ENCODE data around the gene FCN1. TPM values are rescaled to one million over a fixed set of nuclear protein-coding genes. Genes with fewer than 3 reads are reported as not detected.

FCN1 gene
- total RNA-seq, 1 donor from 2014 or later, result not detected

DNA sequence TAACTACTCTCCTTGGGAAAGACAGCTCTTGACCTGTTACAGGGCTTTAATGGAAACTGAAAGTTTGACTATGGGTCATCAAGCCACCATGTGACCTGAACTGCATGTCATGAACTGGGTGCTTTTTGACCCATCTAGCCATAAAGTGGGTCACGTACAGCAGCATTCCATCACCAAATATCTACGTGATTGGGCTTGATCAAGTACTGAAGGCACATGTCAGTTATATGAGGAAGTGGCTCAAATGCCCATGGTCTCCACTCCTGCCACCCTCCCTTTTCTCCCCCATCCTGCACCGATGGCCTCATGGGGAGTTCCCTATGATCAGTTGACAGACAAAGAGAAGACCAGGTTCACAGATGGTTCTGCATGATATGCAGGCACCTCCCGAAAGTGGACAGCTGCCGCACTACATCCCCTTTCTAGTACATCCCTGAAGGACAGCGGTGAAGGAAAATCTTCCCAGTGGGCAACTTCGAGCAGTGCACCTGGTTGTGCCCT lies 7.3 kb upstream of the FCN1 start:
- no peak for DNase-seq (ENCODE audit: low read depth)
- Histone ChIP-seq H3K36me3 (ENCODE audit: control insufficient read depth, insufficient read depth, low read length) (no peaks in the 10 kb centered on the region), H3K4me3 (ENCODE audit: low read depth, low read length) (no peak overlapping the region), H3K27me3 (ENCODE audit: control insufficient read depth, insufficient read depth, low read length) (no peaks in the 10 kb centered on the region)
- no peak for TF ChIP-seq CTCF (IDR thresholded peaks at IDR 0.05; ENCODE audit: insufficient read depth, low read length, poor library complexity, severe bottlenecking)

GRCh38 chr9:134923466-134923865 lies 5.8 kb upstream of the FCN1 start:
- DNase-seq (ENCODE audit: low read depth), result no peak
- H3K36me3 ChIP-seq (ENCODE audit: control insufficient read depth, insufficient read depth, low read length), result no peaks in the 10 kb centered on the region
- no peak overlapping the region for H3K4me3 ChIP-seq (ENCODE audit: low read depth, low read length)
- no peaks in the 10 kb centered on the region for H3K27me3 ChIP-seq (ENCODE audit: control insufficient read depth, insufficient read depth, low read length)
- TF ChIP-seq CTCF (IDR thresholded peaks at IDR 0.05; ENCODE audit: insufficient read depth, low read length, poor library complexity, severe bottlenecking), result no peak

GRCh38 chr9:134922932-134923240 lies 5.2 kb upstream of the FCN1 start:
- Histone ChIP-seq H3K36me3 (ENCODE audit: control insufficient read depth, insufficient read depth, low read length) (no peaks in the 10 kb centered on the region), H3K4me3 (ENCODE audit: low read depth, low read length) (no peak overlapping the region), H3K27me3 (ENCODE audit: control insufficient read depth, insufficient read depth, low read length) (no peaks in the 10 kb centered on the region)
- no peak for DNase-seq (ENCODE audit: low read depth)
- TF ChIP-seq CTCF (IDR thresholded peaks at IDR 0.05; ENCODE audit: insufficient read depth, low read length, poor library complexity, severe bottlenecking), result no peak

GRCh38 chr9:134922066-134922931 lies 4.6 kb upstream of the FCN1 start:
- DNase-seq (ENCODE audit: low read depth), result no peak
- Histone ChIP-seq H3K27me3 (ENCODE audit: control insufficient read depth, insufficient read depth, low read length) (no peaks in the 10 kb centered on the region), H3K36me3 (ENCODE audit: control insufficient read depth, insufficient read depth, low read length) (no peaks in the 10 kb centered on the region), H3K4me3 (ENCODE audit: low read depth, low read length) (no peak overlapping the region)
- no peak for TF ChIP-seq CTCF (IDR thresholded peaks at IDR 0.05; ENCODE audit: insufficient read depth, low read length, poor library complexity, severe bottlenecking)

DNA sequence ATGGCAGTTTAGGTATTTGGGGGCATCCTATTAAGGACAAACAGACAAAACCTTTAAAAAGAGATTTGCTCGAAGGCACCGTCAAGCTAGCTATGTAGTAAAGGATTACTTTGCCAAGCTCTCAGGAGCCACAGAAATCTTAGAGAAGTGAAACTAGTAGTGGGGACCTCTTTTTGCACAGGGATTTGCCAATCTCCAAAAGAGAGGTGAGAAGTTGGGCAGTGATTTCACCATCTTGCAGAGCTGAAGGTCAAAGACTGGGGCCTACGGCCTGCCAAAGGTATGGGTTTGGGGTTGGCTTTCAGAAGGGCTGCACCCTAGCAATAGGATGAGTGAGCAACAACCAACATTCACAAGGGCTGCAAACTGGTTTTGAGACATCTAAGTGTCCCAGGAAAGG lies 1.6 kb upstream of the FCN1 start:
- no peak overlapping the region for H3K4me3 ChIP-seq (ENCODE audit: low read depth, low read length)
- no peaks in the 10 kb centered on the region for H3K36me3 ChIP-seq (ENCODE audit: control insufficient read depth, insufficient read depth, low read length)
- no peak for TF ChIP-seq CTCF (IDR thresholded peaks at IDR 0.05; ENCODE audit: insufficient read depth, low read length, poor library complexity, severe bottlenecking)
- DNase-seq (ENCODE audit: low read depth), result no peak
- no peaks in the 10 kb centered on the region for H3K27me3 ChIP-seq (ENCODE audit: control insufficient read depth, insufficient read depth, low read length)

DNA sequence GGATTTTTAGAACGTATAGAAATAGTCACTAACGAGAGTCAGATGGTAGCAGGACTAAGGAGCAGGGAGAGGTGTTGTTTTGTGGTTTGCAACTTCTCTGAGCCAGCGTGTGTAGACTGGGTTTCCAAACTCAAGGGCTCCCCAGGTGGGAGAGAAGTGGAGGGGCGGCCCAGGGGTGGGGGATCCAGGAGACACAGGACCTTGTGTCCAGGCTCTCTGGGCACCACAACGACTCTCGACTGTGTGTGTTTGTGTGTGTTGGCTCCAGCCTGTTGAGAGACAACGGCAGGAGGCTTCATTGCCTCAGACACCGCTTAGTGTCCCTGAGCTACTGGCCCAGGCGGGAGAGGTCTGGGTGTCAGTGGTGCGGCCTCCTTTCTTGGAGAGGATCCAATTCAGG lies 934 bp upstream of the FCN1 start:
- H3K36me3 ChIP-seq (ENCODE audit: control insufficient read depth, insufficient read depth, low read length), result no peaks in the 10 kb centered on the region
- H3K4me3 ChIP-seq (ENCODE audit: low read depth, low read length), result no peak overlapping the region
- DNase-seq (ENCODE audit: low read depth), result no peak
- TF ChIP-seq CTCF (IDR thresholded peaks at IDR 0.05; ENCODE audit: insufficient read depth, low read length, poor library complexity, severe bottlenecking), result no peak
- no peaks in the 10 kb centered on the region for H3K27me3 ChIP-seq (ENCODE audit: control insufficient read depth, insufficient read depth, low read length)

Data from kidney epithelial cell (primary cell).